Activated T-cell treated with anti-CD3 and anti-CD28 coated beads for 1 hour (primary cell): Measurements from ENCODE around the gene BCKDHA.

ENCODE experiments used
- DNase-seq: peaks from one replicate; pipeline ENCODE4 v3.0.0-alpha.2; 2020; ENCODE audit warnings: low read depth

BCKDHA gene

GRCh38 chr19:41397086-41398049 lies at the start of gene BCKDHA, which contains the start of gene EXOSC5:
TSS of gene BCKDHA (plus strand) at chr19:41397818. CDS start at chr19:41397828, 10 bp downstream.
TSS of gene EXOSC5 (minus strand) at chr19:41397359. CDS start at chr19:41397328, 31 bp downstream.
- DNase-seq, result peak; percentile 99

GRCh38 chr19:41350735-41351338 lies 46.8 kb upstream of the BCKDHA start:
- DNase-seq, result no peak

DNA sequence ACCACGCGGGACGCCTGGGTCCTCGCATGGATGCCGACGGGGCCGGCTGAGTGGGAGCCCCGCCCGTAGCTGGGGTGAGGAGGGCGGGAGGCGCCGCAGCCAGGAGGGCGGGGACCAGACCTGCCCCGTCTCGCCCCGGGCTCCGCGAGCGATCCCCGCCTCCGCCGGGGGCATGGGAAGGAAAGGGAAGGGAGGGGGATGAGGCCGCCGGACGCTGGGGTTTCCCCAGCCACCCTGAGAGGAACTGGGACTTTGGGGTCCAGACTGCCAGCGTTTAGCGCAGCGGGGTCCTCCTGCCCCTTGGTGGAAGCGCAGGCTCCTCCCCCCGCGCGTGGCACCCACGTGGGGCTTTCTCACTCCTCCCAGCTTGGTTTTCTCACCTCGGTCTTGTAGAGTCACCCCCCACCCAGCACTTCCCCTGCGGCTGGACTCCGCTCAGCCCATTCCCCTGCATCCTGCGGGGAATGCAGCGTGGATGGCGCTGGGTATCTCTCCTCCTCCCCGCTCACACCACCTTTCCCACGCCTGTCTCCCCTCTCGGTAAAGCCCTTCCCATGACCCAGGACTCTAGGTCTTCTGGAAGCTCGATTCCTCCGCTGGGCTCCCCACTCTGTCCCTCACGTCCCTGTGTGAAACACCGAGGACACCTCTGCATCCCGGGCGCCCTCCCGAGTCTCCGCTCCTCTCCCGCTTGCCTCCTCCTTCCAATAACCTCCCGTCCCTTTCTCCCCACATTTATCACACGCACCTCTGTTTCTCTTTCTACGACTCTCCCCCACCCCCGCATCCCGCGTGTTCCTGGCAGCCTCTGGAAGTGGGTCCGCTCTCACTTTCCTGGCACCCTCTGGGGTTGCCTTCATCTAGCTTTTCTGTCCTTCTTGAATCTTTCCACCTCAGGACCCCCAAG lies 46.0 kb upstream of the BCKDHA start:
- DNase-seq, result peak; percentile 71

DNA sequence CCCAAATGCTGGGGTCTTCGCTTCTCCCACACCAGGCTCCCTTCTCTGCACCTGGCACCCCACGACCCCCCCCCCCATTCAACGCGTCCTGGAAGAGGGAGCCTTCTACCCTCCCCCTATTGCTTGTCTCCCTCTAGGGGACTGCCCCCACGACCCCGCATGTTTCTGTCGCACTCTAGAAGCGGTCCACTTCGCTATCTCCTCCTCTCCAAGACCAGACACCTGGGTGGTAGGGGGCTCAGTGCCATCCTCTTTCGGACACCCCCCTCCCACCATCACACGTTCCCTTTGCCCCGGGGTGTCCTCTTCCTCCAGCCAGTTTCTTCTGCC lies 45.4 kb upstream of the BCKDHA start:
- no peak for DNase-seq

DNA sequence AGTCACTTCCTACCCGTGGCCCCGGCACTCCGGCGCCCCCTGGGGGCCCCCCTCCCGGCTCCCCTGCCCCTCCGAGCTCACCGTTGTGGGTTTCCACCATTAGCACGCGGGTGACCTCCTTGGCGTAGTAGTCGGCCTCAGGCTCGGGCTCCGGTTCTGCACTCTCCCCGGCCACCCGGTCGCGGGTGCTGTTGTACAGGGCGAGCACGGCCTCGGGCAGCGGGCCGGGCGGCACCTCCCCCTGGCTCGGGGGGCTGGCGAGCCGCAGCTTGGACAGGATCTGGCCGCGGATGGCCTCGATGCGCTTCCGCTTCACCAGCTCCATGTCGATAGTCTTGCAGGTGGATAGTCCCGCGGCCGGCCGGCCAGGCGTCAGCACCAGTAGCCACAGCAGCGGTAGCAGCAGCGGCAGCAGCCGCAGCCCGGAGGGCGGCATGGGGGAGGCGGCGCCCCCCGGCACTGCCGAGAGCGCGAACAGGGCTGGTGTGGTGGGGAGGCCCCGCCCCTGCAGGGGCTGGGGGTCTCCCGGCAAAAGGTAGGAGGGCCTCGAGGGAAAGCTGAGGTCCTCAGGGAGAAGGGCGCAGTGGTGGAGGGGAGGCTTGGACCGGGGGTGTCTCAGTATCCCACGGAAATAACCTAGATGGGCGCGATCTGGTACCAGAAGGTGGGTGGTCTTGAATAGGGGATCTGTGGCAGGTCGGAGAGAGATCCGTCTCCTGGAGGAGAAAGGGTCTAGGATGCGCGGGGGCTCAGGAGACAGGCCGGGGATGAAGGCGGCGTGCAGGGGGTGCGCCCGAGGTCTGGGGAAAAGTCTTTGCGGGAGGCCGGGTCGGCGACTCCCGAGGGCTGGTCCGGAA lies 44.8 kb upstream of the BCKDHA start:
- DNase-seq, result peak; percentile 70

DNA sequence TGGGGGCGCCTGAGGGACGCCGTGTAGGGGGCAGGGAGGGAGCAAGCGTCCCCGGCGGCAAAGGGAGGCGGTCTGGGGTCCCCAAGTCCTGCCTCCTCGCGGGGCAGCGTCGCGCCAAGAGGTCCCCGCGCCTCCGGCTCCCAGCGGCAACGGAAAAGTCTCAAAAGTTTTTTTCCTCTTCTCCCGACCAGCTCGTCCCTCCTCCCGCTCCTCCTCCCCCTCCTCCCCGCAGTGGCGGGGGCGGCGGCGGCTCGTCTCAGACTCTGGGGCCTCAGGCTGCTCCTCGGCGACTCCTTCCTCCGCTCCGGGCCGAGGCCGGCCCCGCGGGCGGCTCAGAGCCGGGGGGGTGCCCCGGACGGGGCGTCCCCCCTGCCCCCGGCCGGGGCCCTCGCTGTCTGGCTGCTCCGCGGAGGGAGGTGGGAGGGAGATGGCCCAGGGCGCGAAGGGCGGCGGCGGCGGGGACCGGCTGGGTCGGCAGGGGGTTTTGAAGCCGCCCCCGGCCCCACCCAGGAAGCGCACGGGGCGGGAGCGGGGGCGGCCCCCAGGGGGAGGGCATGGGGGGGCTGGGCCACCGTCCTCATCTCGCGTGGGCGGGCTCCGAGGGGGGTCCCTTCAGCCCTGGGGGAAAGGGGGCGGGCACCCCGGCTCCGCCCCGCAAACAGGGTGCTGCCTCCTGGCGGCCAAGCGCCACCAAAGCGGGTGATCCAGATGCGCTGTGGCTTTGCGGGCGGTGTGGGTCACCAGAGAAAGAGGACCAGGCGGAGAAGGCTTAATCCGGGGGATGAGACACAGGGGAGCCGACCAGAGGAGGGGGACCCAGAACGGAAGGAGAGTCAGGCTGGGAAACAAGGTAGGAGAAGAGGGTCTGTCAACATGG lies 43.9 kb upstream of the BCKDHA start, which contains the start of gene TGFB1:
TSS of gene TGFB1 (minus strand) at position 457 of the 877 bp plus-strand sequence. CDS start 878 bp downstream, outside the sequence.
- peak; percentile 92 for DNase-seq

- no peak for DNase-seq
Measured at GRCh38 chr19:41354343-41354953, 43.2 kb upstream of the BCKDHA start.

DNA sequence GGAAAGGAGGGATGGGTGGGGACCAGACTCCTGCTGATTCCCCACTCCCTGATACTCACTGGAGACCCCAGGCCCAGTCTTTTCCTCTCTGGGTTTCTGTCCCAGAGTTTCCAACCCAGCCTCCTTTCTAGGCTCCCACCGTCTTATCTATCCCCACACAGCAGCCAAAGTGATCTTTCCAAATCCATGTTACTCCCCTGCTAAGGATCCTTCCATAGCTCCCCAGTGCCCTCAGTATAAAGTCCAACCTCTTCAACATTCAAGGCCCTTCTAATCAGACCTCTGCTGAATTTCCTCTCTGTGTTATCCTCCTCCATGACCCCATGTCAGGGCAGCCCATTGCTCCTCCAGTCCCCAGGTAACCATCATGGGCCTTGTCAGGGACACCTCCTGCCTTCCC lies 42.6 kb upstream of the BCKDHA start:
- DNase-seq, result no peak

GRCh38 chr19:41355802-41356201 lies 41.8 kb upstream of the BCKDHA start:
- DNase-seq, result no peak

DNA sequence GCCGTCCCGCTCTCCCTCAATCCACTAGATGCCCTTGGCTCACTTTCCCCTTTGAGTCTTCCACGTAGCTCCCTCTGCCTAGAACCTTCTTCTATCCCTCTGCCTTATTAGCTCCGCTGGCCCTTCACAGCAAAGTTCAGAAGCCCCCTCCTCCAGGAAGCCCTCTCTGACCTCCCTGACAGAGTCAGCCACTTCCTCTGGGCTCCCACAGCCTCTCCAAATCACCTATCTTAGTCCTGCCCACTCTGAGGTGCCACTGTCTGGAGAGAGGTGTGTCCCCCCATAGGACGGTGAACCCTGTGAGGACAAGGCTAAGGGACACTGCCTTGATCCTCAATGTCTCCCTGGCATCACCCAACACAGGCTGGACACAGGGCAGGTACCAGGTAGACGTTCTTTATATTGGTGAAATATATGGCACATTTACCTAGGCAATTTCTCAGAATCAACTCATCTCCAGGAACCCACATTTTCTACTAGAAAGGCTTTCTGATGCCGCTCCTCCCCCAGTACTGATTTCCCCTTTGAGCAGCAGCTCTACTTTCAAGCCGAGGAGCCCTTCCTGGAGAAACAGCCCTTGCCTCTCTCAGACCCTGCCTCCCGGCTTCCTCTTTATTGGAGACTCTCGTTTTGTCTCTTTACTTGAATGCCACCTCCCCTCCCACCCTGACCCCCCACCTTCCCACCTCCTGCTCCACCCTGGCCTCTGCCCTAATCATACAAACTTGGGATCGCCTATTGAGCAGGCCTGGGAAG lies 40.5 kb upstream of the BCKDHA start:
- no peak for DNase-seq

- DNase-seq, result no peak
Measured at GRCh38 chr19:41357746-41358145, 39.9 kb upstream of the BCKDHA start.

DNA sequence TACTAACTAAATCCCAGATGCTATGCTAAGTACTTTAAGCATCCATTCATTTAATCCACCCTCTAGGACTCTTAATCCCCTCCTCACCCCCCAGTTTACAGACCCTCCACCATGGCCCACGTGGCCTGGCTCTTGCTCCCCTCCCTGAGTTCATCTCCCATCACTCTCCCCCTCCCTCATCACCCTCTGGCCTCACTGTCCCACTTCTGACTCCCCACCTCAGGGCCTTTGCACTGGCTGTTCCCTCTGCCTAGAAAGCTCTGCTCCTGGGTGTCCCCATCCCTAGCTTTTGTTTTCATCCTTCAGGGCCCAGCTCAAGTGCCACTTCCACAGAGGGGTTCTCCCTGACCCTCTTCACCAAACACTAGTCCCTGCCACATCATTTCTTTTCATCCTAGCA lies 37.9 kb upstream of the BCKDHA start:
- DNase-seq, result no peak

GRCh38 chr19:41362143-41362847 lies 35.3 kb upstream of the BCKDHA start:
- DNase-seq, result no peak

DNA sequence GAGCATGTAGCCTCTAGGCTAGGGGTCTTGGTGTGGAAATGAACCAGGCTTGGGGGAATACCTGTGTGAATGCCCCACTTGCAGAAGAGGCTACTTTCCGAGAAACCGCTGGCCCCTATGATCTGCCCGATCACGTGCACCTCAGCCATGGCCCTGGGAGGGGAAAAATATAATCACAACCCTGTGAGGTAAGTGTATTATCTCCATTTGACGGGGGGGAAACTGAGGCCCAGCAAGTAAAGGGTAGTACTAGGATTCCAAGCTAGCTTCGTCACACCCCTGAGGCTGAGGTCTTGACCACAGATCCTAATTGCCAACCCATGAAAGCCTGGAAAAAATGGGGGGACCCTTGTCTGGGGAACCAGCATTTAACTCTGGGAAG lies 34.3 kb upstream of the BCKDHA start:
- DNase-seq, result no peak

GRCh38 chr19:41363753-41364523 lies 33.7 kb upstream of the BCKDHA start, which contains the start of gene B9D2:
TSS of gene B9D2 (minus strand) at chr19:41364149. CDS start at chr19:41363519, 630 bp downstream.
- DNase-seq, result peak; percentile 97

GRCh38 chr19:41364524-41365391 lies 32.9 kb upstream of the BCKDHA start:
- no peak for DNase-seq
